ENCODE measurements around the gene STK32B. TPM values are rescaled to one million over a fixed set of nuclear protein-coding genes. Genes with fewer than 3 reads are reported as not detected.

Gene STK32B
- total RNA-seq, 4 donors from 2014 or later, result 1.6 to 3.4 (median 1.9) TPM

- no peak for DNase-seq (ENCODE audit: low spot score in 2 of 2)
- intact Hi-C loops (cut with DNase I; ENCODE audit: low total_unique reads), result no loop called here
- no peak overlapping the region for H3K4me3 ChIP-seq (ENCODE audit: low read depth, poor library complexity, severe bottlenecking)
- TF ChIP-seq, protein P1, sequence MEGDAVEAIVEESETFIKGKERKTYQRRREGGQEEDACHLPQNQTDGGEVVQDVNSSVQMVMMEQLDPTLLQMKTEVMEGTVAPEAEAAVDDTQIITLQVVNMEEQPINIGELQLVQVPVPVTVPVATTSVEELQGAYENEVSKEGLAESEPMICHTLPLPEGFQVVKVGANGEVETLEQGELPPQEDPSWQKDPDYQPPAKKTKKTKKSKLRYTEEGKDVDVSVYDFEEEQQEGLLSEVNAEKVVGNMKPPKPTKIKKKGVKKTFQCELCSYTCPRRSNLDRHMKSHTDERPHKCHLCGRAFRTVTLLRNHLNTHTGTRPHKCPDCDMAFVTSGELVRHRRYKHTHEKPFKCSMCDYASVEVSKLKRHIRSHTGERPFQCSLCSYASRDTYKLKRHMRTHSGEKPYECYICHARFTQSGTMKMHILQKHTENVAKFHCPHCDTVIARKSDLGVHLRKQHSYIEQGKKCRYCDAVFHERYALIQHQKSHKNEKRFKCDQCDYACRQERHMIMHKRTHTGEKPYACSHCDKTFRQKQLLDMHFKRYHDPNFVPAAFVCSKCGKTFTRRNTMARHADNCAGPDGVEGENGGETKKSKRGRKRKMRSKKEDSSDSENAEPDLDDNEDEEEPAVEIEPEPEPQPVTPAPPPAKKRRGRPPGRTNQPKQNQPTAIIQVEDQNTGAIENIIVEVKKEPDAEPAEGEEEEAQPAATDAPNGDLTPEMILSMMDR (IDR thresholded peaks at IDR 0.05), result no peak
- no peak for TF ChIP-seq POLR2A (IDR thresholded peaks at IDR 0.05)
- WGBS, 2 donors, result 88 to 92% methylated on average over 6 of the region's 6 CpGs
These were observed 328.6 kb downstream of the STK32B start for GRCh38 chr4:5379895-5380294.

GRCh38 chr4:5381961-5382441 is 330.7 kb downstream of the STK32B start:
- DNase-seq (ENCODE audit: low spot score in 2 of 2), result no peak
- no peak overlapping the region for H3K4me3 ChIP-seq (ENCODE audit: low read depth, poor library complexity, severe bottlenecking)
- TF ChIP-seq, protein P1 (IDR thresholded peaks at IDR 0.05), result no peak
- TF ChIP-seq POLR2A (IDR thresholded peaks at IDR 0.05), result no peak
- intact Hi-C loops (cut with DNase I; ENCODE audit: low total_unique reads), result no loop called here
- 89 to 90% methylated on average over 8 of the region's 8 CpGs for WGBS, 2 donors

DNA sequence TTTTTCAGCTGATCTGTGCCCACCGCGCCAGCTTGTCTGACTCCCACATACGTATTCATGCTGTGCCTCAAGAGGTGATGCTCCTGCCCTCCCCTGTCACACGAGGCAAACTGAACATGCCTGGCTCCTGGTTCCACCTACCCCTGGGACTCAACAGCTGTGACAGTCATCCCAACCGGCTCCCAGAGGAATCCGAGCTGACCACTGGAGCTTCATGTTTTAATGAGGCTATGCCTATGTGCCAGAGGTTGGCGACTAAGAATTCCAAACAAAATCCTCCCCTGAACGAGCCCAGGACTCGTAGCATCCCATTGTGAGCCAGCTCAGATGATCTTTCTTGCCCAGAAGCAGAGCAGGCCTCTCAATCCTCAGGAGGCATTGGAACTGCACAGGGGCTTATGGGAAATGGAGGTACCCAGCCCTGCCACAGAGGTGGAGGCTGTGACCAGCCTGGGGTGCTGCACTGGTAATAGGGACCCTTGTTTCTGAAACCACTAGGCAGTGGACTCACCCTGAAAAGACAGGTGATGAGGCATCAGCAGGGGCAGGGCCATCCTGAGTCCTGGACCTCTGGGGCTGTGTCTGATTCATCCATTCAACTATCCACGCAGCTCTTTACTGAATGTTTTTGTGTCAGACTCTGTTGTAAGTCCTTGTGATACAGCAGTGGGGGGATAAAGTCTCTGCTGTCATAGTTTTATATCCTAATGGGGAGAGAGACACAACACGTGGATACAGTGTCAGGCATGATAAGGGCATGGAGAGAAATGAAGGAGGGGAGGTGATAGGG is 332.1 kb downstream of the STK32B start:
- no peak overlapping the region for H3K4me3 ChIP-seq (ENCODE audit: low read depth, poor library complexity, severe bottlenecking)
- 77 to 89% methylated on average over 11 of the region's 11 CpGs for WGBS, 2 donors
- no peak for DNase-seq (ENCODE audit: low spot score in 2 of 2)
- intact Hi-C loops (cut with DNase I; ENCODE audit: low total_unique reads), result no loop called here
- TF ChIP-seq, protein P1 (IDR thresholded peaks at IDR 0.05), result no peak
- TF ChIP-seq POLR2A (IDR thresholded peaks at IDR 0.05), result no peak

DNA sequence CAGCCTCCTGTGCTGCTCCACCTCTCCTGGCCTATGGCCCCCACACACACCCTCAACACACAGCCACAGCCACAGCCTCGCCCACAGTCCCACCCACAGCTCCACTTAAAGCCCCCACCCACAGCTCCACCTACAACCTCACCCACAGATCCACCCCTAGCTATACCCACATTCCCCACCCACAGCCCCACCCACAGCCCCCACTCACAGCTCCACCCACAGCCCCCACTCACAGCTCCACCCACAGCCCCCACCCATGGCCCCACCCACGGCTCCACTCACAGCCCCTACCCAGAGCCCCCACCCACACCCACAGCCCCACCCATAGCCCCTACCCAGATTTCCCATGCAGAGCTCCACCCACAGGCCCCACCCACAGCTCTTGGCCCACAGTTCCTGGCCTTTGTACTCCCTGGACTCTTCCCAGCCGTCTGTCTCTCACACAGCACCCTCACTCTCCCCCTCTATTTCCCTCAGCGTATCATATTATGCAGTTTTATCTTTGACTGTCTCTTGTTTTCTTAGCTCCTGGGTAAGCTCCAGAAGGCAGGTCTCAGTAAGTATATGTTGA is 334.5 kb downstream of the STK32B start:
- TF ChIP-seq, protein P1 (IDR thresholded peaks at IDR 0.05), result no peak
- no peak for TF ChIP-seq POLR2A (IDR thresholded peaks at IDR 0.05)
- no peak for DNase-seq (ENCODE audit: low spot score in 2 of 2)
- H3K4me3 ChIP-seq (ENCODE audit: low read depth, poor library complexity, severe bottlenecking), result no peak overlapping the region
- intact Hi-C loops (cut with DNase I; ENCODE audit: low total_unique reads), result no loop called here
- WGBS, 2 donors, result 30 to 31% methylated on average over 4 of the region's 4 CpGs

DNA sequence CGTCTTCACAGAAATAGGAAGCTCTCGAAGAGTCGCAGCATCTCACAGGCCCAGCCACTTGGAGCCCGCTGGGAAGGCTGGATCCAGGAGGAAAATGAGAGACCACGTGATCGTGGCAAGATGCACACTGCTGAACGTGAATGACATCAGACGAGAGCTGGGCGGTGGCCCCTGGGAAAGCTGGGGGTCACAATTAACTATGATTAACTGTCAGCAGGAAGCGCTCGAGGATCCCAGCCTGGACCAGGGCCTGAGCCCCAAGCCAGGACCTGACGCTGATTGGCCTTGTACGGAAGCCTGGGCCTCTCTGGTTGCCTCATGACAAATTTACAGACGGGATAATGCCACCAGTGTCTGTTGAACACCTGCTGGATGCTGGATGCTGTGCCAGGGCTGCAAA is 335.6 kb downstream of the STK32B start:
- H3K4me3 ChIP-seq (ENCODE audit: low read depth, poor library complexity, severe bottlenecking), result no peak overlapping the region
- 88 to 90% methylated on average over 14 of the region's 14 CpGs for WGBS, 2 donors
- TF ChIP-seq, protein P1 (IDR thresholded peaks at IDR 0.05), result no peak
- no peak for TF ChIP-seq POLR2A (IDR thresholded peaks at IDR 0.05)
- intact Hi-C loops (cut with DNase I; ENCODE audit: low total_unique reads), result no loop called here
- DNase-seq (ENCODE audit: low spot score in 2 of 2), result no peak

Measured in lower leg skin (tissue), 4 donors.